Left ventricle myocardium inferior (tissue), 1 donor: ENCODE measurements around the gene ZNF780B. TPM values are rescaled to one million over a fixed set of nuclear protein-coding genes. Genes with fewer than 3 reads are reported as not detected.

Source experiments
- DNase-seq: peaks from one replicate; pipeline ENCODE4 v3.0.0-alpha.2; 2020
- H3K27ac ChIP-seq: fragments of 200-600 bp; replicated peaks from 2 replicates; pipeline ENCODE4 v1.8.0; 2021
- H3K27me3 ChIP-seq: fragments of 200-600 bp; 2 replicates; pipeline ENCODE4 v1.8.0; 2021; ENCODE audit warnings: low read depth
- H3K36me3 ChIP-seq: fragments of 200-600 bp; 2 replicates; pipeline ENCODE4 v1.8.0; 2021
- H3K4me1 ChIP-seq: fragments of 200-600 bp; 2 replicates; pipeline ENCODE4 v1.8.0; 2021
- H3K4me3 ChIP-seq: fragments of 200-600 bp; 2 replicates; pipeline ENCODE4 v1.8.0; 2021; ENCODE audit warnings: mild to moderate bottlenecking, moderate library complexity
- H3K9me3 ChIP-seq: fragments of 200-600 bp; replicated peaks from 2 replicates; pipeline ENCODE4 v1.8.0; 2021
- intact Hi-C: fragments of 100-400 bp; cut with micrococcal nuclease; formaldehyde crosslinking; loops from one replicate; pipeline ENCODE4 v1.11.0; 2022
- total RNA-seq: library from RNA; stranded (reverse); fragmentation: NEBNext Ultra II Directional; extraction: Animal tissue kit (Norgen Biotek cat#: 25700); gene quantifications from one replicate; pipeline ENCODE4 v1.2.1, GENCODE V29; 2021
- TF ChIP-seq, protein P1 (sequence below): fragments of 200-600 bp; IDR thresholded peaks from 2 replicates; pipeline ENCODE4 v1.8.0; 2021; ENCODE audit warnings: antibody characterized with exemption, mild to moderate bottlenecking, borderline replicate concordance
- donor health status: DM: no; HTN: yes; CAD: no; lungs with severe emphysema.

ZNF780B gene
- total RNA-seq, 1 donor from 2014 or later: 26.6 TPM

DNA sequence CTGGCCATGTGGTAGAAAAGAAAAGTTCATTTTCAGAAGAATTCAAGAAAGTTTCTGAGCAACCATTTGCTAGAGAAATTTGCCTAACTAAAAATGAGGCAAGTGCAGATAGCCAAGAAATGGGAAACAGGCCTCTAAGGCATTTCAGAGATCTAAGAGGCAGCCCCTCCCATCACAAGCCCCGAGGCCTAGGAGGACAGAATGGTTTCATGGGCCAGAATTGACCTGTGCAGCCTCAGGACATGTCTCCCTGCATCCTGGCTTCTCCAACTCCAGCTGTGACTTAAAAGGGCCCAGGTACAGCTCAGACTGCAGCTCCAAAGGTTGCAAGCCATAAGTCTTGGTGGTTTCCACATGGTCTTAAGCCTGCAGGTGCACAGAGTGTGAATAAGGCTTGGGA is 62.4 kb downstream of the ZNF780B start:
- peaks cover 10% of the 10 kb centered on the region for H3K9me3 ChIP-seq
- H3K27me3 ChIP-seq: no peaks in the 10 kb centered on the region
- intact Hi-C loops: no loop called here

DNA sequence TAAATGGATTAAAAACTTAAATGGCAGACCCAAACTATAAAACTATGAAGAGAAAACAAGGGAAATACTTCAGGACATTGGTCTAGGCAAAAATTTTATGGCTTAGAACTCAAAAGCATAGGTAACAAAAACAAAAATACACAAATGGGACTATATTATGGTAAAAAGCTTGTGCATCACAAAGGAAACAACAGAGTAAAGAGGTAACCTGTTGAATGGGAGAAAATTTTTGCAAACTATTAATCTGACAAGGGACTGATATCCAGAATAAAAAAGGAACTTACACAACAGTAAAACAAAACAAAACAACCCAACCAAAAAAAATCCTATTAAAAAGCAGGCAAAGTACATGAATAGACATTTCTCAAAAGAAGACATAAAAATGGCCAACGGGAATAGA is 68.4 kb downstream of the ZNF780B start:
- intact Hi-C loops: no loop called here
- H3K27me3 ChIP-seq: no peaks in the 10 kb centered on the region
- no peak overlapping the region for H3K27ac ChIP-seq
- H3K4me3 ChIP-seq: no peak overlapping the region
- no peak for DNase-seq
- H3K36me3 ChIP-seq: peaks cover 21% of the 10 kb centered on the region
- peaks cover 44% of the 10 kb centered on the region for H3K9me3 ChIP-seq
- TF ChIP-seq, protein P1, sequence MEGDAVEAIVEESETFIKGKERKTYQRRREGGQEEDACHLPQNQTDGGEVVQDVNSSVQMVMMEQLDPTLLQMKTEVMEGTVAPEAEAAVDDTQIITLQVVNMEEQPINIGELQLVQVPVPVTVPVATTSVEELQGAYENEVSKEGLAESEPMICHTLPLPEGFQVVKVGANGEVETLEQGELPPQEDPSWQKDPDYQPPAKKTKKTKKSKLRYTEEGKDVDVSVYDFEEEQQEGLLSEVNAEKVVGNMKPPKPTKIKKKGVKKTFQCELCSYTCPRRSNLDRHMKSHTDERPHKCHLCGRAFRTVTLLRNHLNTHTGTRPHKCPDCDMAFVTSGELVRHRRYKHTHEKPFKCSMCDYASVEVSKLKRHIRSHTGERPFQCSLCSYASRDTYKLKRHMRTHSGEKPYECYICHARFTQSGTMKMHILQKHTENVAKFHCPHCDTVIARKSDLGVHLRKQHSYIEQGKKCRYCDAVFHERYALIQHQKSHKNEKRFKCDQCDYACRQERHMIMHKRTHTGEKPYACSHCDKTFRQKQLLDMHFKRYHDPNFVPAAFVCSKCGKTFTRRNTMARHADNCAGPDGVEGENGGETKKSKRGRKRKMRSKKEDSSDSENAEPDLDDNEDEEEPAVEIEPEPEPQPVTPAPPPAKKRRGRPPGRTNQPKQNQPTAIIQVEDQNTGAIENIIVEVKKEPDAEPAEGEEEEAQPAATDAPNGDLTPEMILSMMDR: no peak
- peaks cover 12% of the 10 kb centered on the region for H3K4me1 ChIP-seq

More for the DNA sequence above, 62.4 kb downstream of the ZNF780B start:
- H3K27ac ChIP-seq: no peak overlapping the region
- no peak overlapping the region for H3K4me3 ChIP-seq
- no peaks in the 10 kb centered on the region for H3K36me3 ChIP-seq
- no peak for DNase-seq
- TF ChIP-seq, protein P1: no peak
- H3K4me1 ChIP-seq: peaks cover 24% of the 10 kb centered on the region

DNA sequence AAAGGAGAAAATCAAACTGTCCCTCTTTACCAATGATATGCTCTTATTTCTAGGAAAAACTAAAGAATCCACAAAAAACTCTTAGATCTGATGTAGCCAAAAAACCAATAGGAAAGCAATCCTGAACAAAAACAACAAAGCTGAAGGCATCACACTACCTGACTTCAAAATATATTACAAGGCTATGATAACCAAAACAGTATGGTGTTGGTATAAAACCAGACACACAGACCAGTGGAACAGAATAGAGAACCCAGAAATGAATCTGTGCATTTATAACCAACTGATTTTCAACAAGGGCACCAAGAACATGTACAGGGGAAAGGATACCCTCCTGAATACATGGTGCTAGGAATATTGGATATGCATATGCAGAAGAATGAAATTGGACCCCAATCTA is 68.9 kb downstream of the ZNF780B start:
- DNase-seq: no peak
- Histone ChIP-seq H3K4me1 (peaks cover 12% of the 10 kb centered on the region), H3K27me3 (no peaks in the 10 kb centered on the region), H3K36me3 (peaks cover 25% of the 10 kb centered on the region), H3K9me3 (peaks cover 44% of the 10 kb centered on the region), H3K4me3 (no peak overlapping the region), H3K27ac (no peak overlapping the region)
- intact Hi-C loops: no loop called here
- TF ChIP-seq, protein P1: no peak

GRCh38 chr19:39986643-39987042 is 69.4 kb downstream of the ZNF780B start:
- no peaks in the 10 kb centered on the region for H3K27me3 ChIP-seq
- H3K9me3 ChIP-seq: peaks cover 44% of the 10 kb centered on the region
- no peak overlapping the region for H3K27ac ChIP-seq
- DNase-seq: no peak
- peaks cover 12% of the 10 kb centered on the region for H3K4me1 ChIP-seq
- H3K4me3 ChIP-seq: no peak overlapping the region
- H3K36me3 ChIP-seq: peaks cover 30% of the 10 kb centered on the region
- intact Hi-C loops: no loop called here
- TF ChIP-seq, protein P1: no peak

DNA sequence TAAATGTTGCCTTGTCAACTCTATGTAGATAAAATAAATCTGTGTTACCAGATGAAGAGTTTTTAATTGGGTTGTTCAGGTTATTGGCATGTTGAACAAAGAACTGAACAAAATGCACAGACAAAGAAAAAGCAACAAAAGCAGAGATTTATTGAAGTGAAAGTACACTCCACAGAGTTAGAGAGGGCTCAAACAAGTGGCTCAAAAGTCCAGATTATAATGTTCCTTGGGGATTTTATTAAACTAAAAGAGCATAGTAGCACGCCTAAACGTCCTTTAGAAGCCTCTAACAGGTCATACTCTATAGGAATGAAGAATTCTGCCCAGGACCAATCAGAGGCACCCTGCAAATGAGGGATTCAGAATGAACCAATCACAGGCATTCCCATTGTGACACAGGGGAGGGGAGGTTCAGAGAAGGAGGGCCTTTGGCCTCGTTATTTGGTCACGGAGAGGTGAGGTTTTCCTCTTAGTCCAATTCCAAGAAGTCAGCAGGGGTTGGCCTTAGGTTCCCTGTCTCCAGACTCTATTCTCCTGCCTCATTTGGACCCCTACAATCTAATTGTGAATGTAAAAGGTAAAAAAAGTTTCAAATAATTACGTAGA is 72.2 kb downstream of the ZNF780B start:
- H3K36me3 ChIP-seq: peaks cover 57% of the 10 kb centered on the region
- peaks cover 12% of the 10 kb centered on the region for H3K4me1 ChIP-seq
- intact Hi-C loops: no loop called here
- H3K4me3 ChIP-seq: no peak overlapping the region
- TF ChIP-seq, protein P1: no peak
- H3K27ac ChIP-seq: no peak overlapping the region
- H3K27me3 ChIP-seq: no peaks in the 10 kb centered on the region
- no peak for DNase-seq
- H3K9me3 ChIP-seq: peaks cover 44% of the 10 kb centered on the region
